Stimulated activated CD4-positive, alpha-beta T cell treated with anti-CD3 and anti-CD28 coated beads, Interleukin-15, amount 100 ng/mL, for 1 hour (primary cell): ENCODE data around the gene SFSWAP.
"Not testable (repeated sequence)": the region's sequence is repeated elsewhere in the genome, so short reads cannot be mapped to it uniquely, and the experiment has no call there.

Source experiments
- DNase-seq, 2 donors: peaks; one replicate each; pipeline ENCODE4 v3.0.0-alpha.2; 2020; ENCODE audit warnings: low read depth in 1 of 2, low spot score in 1 of 2

Gene SFSWAP

DNA sequence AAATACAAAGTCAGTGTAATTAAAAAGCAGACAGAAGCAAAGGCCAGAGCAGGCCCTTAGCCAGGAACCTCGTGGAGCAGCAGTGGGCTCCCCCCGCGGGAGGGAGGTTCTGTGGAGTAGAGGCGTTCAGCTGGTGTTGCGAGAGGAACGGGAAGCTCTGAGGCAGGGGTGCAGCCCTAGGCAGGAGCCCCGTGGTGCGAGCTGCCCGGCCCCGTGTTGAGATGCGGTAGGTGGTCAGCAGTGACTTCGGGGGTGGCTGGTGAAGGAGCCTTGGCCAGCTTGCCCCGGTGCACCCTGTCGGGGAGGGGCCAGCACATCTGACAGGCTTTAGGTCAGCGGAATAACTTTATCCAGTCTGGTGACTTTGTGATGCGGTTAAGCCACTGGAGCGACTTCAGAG lies 46.2 kb downstream of the SFSWAP start:
- no peak for DNase-seq

DNA sequence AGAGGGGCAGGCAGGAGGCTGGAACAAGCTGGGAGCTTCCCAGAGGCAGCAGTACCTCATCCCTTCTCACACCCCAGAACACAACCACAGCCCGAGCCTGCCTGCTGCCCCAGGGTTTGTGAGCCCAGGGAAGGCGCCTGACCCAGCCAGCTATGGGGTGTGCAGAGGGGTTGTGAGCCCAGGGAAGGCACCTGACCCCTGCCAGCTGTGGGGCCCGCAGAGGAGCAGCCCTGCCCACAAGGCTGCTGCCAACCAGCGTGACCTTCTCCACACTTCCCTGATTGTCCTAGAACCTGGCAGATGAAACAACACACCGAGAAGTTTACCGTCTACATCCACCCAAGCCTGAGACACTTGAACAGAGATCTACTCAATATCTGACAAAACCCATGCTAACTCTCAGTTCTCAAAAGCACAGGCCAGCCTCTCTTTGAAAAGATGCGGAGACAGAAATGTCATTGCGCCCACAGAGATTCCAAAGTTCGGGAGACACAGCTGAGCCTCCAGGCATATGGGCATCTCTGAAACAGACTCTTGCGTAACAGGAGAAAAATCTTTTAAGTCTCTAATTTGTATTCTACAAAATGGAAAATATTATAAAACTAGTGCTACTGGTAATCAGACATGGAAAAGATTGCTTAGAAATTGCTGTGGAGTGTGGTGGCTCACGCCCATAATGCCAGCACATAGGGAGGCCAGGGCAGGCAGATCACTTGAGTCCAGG lies 47.3 kb downstream of the SFSWAP start:
- DNase-seq = no peak

DNA sequence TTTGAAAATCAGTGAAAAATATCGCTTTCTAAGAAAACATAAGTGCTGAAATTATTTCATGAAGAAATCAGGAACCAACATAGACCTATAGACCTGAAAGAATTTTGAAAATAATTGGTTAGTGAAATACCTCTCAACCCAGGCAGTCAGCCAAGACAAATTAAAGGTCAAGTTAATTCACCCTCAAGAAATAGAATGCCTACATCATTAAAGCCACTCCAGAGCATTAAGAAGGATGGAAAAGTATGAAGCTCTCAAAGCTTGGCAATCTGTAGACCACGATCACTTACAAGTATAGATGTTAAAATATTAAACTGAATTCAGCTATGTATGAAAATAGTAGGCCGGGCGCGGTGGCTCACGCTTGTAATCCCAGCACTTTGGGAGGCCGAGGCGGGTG lies 48.3 kb downstream of the SFSWAP start:
- no peak for DNase-seq

- DNase-seq = no peak
These were observed 50.7 kb downstream of the SFSWAP start for GRCh38 chr12:131761638-131762037.

DNA sequence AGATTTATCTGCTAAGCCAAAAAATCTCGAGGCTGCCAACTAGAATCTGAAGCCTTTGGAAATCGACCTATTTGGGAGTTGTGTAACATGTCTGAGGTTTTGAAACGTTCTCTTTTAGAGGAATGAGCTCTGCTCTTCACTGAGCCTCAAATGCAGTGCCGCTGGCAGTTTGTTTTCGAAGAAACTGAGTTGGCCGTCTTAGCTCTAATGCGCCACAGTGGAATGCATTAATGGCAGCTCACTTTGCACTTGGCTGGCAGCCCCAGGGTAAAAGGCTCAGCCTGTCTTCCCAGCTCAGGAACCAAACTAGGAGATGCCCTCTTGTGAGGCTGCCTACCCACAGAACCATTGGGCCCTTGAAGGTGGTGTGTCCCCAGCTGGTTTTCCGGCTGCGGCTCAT lies 53.8 kb downstream of the SFSWAP start:
- DNase-seq = no peak

DNA sequence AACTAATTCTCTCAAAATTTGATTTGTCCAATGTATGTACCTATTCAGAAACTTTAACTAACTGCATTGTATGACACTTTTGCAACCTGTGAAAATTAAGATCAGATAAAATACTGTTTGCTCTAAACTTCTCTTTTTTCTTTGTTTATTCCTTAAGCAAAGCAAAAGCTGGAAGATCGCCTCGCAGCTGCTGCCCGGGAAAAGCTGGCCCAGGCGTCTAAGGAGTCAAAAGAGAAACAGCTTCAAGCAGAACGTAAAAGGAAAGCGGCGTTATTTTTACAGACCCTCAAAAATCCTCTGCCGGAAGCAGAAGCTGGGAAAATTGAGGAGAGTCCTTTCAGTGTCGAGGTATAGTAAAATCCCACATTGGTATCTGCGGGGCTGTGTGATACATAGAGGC lies 55.1 kb downstream of the SFSWAP start:
- DNase-seq = no peak

DNA sequence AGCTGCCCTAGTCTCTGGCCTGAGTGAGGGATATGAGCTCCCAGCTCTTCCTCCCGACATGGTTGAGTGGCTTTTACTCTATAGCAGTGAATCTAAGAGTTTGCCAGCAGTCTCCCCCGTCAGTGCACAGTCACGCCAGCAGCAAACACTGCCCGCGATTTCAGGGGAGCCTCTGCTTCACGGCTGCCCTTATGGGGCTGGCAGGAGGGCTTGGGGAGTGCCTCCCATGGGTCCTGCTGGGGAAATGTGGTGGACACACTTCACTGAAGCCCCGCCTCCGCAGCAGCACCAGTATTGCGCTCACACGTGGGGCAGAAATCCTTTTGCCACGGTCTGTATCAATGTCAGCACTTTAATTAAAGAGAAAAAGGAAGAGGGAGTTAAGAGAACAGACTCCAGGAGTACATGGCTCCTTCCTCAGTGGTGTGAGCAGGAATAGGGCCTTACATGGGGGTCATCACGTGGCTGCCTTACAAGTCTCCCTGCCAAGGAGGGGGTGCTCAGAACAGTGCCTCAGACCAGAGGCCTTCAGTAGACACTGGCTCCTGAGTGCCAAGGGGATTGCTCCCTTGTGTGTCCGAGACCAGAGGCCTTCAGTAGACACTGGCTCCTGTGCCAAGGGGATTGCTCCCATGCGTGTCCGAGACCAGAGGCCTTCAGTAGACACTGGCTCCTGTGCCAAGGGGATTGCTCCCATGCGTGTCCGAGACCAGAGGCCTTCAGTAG lies 55.7 kb downstream of the SFSWAP start:
- no peak for DNase-seq

GRCh38 chr12:131770120-131770519 lies 59.2 kb downstream of the SFSWAP start:
- no peak for DNase-seq

- no peak for DNase-seq
These were observed 61.1 kb downstream of the SFSWAP start for GRCh38 chr12:131771965-131772364.

- no peak for DNase-seq
These were observed 62.8 kb downstream of the SFSWAP start for GRCh38 chr12:131773582-131774221.

DNA sequence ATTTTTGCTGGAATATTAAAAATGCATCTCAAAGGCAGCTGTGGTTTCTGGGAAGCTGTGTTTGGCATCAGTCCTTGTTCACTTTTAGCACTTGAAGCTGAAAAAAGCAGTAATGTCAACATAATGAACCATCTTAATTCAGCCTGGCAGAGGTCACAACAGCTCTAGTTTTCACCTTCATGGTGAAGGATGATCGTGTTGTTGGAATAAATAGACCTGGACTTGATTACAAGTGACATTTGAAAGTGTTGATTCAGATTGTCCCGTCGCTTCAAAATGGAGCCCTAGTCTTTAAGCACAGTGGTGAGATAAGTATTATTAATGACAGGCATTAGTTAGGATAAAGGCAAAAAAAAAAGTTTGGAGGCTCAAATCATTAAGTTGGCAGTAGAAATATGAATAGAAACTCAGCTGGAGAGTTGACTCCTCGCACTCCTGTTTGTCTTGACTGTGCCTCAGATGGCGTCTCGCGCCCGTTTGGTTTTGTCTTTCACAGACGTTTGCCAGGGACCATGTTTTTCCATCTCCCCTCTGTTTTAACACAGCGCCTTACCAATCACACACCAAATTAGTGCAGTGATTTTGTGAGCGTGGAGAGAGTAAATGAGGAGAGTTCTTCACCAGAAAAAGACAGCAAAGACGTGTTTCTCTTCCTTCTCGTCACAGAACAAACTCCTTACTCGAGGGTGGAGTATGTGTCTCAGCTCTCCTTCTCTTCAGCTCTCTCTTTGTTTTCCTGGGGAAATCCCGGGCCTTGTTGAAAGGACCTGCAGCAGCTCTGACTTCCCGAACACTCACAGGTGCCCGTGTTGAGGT lies 63.9 kb downstream of the SFSWAP start:
- DNase-seq = no peak

- no peak for DNase-seq
These were observed 64.7 kb downstream of the SFSWAP start for GRCh38 chr12:131775392-131776236.

DNA sequence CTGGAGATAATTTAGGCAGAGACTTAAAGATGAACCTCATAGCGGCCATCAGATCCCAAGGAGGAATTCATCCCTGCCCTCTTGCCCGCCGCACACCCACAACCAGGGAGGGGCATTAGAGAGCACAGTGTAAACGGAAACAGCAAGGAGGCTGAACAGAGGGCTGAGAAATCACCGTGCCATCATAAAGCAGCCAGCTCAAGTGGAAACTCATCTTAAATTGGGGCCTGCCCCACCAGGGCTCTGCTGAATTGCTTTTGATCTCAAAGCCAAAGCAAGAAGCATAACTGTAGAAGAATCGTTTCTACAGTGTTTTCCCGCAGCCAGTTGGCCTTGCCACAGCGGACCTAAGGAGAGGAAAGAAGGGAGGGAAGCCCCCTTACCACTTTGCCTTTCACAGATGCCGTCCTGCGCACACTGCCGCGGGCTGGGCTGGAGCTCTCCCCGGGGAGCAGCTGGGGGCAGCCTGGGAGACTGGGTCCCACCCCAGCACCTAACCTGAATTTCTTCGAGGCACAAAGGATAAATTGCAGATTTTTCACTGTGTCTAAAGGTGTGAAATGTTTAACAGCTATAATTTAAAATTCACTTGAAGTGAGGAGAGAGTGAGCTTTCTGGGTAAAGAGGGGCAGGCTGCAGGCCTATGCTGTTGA lies 65.5 kb downstream of the SFSWAP start:
- DNase-seq = no peak

DNA sequence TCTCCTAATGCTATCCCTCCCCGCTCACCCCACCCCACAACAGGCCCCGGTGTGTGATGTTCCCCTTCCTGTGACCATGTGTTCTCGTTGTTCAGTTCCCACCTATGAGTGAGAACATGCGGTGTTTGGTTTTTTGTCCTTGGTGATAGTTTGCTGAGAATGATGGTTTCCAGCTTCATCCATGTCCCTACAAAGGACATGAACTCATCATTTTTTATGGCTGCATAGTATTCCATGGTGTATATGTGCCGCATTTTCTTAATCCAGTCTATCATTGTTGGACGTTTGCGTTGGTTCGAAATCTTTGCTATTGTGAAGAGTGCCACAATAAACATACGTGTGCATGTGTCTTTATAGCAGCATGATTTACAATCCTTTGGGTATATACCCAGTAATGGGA lies 66.4 kb downstream of the SFSWAP start:
- not testable (repeated sequence) for DNase-seq

DNA sequence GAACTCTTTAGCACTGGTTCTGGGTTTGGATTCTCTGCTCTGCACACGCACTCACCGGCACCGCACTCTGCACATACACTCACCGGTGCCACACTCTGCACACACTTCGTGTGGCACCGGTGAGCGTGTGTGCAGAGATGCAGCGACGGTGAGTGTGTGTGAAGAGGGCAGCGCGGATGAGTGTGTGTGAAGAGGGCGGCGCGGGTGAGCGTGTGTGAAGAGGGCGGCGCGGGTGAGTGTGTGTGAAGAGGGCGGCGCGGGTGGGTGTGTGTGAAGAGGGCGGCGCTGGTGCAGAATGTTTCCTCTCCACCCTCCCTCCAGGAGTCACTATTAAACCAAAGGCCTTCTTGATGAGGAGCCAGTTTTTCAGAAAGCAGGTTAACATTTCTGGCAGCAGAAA lies 68.1 kb downstream of the SFSWAP start:
- no peak for DNase-seq

DNA sequence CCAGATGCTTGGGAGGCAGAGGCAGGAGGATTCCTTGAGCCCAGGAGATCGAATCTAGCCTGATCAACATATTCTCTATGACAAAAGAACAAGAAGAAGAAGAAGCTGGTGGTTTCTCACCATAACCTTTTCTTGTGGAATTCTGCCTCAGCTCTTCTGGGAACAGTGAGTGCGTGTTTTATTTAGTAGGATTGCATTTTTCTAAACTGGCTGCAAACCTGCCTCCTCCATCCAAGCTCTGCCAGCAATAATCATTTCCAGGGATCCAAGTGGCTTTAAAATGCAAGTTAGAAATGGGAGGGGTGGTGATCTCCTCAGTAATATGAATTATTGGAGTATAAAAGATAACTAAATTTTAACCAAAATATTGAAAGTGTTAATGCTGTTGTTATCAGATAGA lies 71.2 kb downstream of the SFSWAP start:
- no peak for DNase-seq

GRCh38 chr12:131783915-131784541 lies 73.1 kb downstream of the SFSWAP start:
- no peak for DNase-seq

- no peak for DNase-seq
These were observed 74.2 kb downstream of the SFSWAP start for GRCh38 chr12:131784909-131785762.
